HG02852 (cell line): Measurements from ENCODE around the gene ORMDL3.

ENCODE experiments used
- ATAC-seq: cut with Tn5 transposase; IDR thresholded peaks from one replicate; pipeline ENCODE4 v1.9.1; 2021; ENCODE audit warnings: mild to moderate bottlenecking, moderate library complexity; ENCODE audit not compliant: unreplicated experiment

ORMDL3 gene, protein sequence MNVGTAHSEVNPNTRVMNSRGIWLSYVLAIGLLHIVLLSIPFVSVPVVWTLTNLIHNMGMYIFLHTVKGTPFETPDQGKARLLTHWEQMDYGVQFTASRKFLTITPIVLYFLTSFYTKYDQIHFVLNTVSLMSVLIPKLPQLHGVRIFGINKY

DNA sequence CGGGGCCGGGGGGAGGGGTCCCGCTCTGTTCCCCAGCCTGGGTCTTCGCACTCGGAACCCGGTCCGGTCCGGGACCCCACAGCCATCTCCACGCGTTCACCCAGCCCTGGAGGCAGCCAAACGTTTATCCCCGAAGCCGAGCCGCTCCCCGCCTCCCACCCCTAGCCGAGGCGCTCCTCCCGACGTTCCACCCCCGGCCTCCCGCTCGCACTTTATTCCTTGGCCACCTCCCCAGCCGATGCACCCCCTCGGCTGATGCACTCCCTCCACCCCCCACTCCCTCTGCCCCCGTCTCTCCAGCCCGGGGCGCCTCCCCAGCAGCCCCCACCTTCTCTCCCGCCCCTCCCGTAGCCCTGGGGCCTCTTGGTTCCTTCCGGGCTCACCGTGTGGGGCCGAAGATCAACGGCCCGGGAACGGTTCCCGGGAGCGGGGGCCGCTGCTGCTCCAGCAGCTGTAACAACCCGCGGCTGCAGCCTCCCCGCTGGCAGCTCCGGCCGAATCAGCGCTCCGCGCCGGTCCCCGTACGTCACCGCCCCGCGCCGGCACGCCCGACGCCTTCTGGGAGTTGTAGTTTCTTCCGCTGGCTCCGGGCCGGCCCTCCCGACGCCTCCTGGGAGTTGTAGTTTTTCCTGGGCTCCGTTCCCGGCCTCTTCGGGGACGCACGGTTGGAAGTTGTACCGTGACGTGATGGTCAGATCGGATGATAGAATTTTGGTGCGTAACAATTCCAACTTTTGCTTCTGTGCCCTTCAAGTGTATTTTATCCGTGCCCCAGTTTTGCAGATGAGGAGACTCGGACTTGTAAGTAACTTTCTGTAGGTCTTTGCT is at the start of gene ORMDL3, which contains the start of gene LRRC3C:
ORMDL3 (minus strand) TSS at position 501 of the 828 bp plus-strand sequence. CDS start 3,398 bp downstream, outside the sequence.
LRRC3C (plus strand) TSS at position 632 of the 828 bp plus-strand sequence. CDS start 13,792 bp downstream, outside the sequence.
- ATAC-seq: peak; percentile 76

DNA sequence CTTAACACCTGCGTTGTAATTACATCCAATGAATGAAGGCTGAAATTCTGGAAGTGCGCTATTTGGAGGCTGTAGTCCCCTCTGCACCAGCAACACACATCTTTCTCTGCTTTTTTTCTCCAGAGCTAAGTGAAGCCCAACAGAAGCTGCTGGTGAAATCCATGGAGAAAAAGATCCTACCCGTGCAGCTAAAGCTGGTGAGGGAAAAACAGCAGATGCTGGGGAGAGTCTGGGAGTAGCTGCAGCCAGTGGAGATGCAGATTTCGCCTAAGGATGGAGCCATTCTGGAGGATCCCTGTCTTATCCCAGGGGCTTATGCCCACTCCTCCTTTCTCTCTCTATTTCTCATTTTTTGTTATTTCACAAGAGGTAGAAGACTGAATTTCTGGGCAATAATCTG is 48.4 kb upstream of the ORMDL3 start:
- no peak for ATAC-seq

DNA sequence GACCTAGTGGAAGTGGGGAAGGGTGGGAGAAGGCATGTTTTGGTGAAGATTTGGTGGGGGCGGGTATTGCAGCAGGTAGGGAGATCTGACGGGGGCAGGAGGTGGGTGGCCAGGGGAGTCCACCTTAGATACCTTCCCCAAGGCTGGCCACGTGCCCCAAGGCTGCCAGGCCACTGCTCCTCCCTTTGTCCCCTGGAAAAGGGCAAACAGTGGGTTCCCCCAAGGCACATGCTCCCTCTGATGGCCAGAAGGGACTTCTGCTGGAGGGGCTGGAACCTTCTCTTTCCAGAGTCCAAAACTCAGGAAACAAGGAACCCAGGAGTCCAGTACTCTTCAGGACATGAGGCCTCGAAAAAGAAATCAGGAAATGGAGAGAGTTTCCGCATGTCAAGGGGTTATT is 47.0 kb upstream of the ORMDL3 start:
- ATAC-seq: no peak

DNA sequence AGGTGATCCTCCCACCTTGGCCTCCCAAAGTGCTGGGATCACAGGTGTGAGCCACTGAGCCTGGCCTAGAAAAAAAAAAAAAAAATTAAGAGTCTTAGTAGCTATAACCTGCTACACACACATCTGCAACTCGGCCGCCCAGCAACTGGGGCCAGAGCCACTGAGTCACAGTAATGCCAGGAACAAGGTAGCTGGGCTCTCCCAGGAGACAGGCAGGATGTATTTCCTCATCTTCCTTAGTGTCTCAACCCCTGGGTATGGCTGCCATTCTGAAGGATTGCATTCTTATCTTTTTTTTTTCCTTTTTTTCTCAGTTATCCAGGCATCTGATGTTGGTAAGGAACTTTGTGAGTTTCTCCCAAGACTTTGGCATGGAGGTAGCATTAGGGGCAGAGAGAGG is 46.1 kb upstream of the ORMDL3 start:
- no peak for ATAC-seq

DNA sequence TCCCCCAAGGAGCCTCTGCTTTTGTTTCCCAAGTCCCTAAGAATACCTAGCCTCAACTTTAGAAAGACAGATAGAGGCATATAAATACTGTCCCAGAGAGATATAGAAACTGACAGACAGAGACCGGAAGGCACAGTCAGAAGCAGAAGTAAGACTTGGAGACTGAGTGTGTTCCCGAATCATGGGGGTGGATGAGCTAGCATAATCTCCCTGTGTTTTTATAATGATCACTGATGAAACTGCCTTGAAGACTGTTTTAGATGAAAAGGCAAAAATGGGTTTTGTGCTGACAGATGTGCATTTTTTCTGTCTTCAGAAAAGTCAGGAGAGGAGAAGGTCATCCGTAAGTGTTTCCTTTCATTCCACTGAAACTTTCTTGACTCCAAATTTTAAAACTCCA is 44.9 kb upstream of the ORMDL3 start:
- ATAC-seq: no peak

DNA sequence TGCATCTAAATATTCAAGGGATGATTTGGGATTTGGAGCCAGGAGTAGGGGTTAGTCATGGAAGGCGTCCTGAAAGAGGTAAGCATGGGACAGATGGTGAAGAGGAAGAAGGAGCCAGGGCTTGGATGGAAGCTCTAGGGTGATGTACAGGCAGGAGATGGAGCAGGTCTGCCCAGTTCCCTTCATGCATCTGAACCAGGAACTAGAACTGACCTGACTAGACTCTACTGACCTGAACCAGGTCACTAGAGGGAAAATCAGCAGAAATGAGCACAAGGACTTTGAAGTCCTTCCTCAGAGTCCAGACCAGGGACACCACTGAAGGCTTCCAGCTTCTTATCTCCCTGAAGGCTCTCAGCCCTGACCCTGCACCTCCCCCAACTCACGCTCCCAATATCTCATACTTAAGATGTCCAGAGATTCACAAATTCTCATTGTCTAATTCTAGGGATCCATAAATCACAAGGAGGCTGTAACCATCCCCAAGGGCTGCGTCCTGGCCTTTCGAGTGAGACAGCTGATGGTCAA is 43.7 kb upstream of the ORMDL3 start:
- ATAC-seq: no peak

DNA sequence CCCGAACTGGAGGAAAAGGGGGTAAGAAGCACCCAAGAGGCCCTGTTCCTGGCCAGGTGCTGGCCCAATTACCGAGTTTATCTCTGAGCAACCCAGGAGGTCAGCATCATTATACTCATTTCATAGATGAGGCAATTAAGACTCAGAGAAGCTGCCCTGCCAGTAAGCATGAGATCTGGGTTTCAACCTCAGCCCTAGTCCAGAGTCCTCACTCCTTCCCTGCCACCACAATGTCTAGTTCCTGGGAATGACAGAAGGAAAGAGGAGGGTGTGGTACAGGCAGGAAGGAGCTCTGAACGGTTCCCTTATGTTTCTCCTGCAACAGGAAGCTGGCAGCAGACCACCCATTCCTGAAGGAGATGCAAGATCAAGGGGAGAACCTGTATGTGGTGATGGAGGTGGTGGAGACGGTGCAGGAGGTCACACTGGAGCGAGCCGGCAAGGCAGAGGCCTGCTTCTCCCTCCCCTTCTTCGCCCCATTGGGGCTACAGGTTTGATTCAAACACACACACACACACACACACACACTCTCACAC is 42.8 kb upstream of the ORMDL3 start:
- no peak for ATAC-seq

DNA sequence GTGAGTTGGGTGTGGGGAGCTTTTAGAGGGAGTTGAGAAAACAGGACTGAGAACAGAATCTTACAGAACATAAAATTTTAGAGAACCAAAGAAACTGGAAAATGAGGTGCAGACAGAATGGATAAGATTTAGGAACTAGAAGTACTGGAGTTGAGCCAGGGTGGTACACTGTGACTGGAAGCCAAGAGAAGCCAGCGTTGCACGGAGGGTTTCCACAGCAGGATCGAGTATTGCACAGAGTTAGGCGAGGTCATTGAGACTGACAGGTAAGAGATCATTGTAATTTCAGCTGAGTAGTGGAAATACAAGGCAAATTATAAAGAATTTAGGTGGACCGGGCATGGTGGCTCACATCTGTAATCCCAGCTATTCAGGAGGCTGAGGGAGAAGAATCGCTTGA is 42.0 kb upstream of the ORMDL3 start:
- ATAC-seq: no peak

DNA sequence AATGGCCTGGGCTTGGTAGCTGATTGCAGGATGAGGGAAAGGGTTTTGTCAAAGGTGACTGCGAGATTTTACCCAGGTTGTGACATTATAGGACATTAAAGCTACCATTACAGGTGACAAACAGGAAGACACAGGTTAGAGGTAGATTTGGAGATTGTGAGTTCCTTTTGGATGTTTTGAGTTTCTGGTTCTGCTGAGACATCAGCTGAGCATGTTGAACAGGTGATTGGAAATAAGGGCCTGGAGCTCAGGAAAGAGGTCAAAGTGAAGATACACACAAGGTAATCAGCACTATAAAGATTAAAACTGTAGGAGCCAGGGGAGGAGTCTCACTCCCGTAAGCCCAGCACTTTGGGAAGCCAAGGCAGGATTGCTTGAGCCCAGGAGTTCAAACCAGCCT is 41.4 kb upstream of the ORMDL3 start:
- ATAC-seq: no peak

DNA sequence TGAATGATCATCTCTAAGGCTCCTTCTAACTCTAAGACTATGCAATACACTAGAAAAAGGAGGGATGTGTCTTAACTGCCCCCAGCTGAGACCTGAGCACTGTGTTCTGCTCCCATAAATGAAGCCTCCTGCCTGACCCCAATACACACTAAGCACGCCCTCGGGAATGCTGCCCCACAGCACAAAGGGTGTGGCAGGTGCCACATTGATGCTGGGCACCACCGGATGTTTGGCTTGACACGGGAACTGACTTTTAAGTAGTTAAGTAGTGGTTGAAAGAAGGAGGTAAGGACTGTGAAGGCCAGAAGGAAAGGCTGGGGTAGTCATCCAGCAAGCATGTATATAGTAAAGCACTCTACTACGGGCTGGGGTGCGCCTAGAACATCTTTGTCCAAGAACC is 39.4 kb upstream of the ORMDL3 start:
- no peak for ATAC-seq

DNA sequence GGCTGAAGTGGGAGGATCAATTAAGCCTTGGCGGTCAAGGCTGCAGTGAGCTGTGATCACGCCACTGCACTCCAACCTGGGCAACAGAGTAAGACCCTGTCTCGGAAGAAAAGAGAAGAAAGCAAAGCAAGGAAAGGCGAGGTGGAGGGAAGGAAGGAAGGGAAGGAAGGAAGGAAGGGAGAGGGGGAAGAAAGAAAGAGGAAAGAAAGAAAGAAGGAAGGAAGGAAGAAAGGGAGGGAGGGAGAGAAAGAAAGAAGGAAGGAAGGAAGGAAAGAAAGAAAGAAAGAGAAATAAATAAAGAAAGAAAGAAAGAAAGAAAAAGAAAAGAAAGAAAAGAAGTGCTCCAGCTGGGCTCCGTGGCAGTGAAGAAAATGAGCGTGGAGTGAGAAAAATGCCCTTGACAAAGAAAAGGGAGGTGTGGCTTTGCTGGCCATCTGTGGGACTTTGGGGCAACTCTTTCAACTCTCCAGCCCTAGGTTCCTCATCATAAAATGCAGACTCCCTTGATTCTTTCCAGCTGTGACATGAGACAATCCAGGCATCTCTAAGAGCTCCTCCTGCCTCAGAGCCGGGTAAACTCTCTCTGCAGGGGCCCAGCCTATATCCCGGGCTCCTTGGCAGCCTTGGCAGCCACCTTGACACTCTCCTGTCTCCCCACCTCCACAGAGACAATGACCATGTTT is 37.8 kb upstream of the ORMDL3 start:
- no peak for ATAC-seq

DNA sequence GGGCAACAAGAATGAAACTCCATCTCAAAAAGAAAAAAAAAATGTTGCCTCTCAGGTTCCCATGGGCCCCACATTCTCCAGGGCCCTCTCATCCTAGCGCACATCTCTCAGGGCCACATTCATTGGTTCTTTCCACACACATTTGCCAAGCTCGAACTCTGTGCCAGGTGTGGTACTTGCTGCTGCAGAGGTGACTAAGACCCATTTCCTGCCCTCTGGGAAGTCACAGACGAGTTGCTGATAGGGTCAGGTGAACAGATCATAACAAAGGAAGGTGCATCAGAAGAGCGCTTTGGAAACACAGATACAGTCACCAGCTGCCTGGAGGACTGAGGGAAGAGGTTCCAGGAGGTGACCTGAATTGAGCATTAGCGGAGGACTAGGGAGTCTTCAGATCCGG is 36.4 kb upstream of the ORMDL3 start:
- ATAC-seq: no peak

DNA sequence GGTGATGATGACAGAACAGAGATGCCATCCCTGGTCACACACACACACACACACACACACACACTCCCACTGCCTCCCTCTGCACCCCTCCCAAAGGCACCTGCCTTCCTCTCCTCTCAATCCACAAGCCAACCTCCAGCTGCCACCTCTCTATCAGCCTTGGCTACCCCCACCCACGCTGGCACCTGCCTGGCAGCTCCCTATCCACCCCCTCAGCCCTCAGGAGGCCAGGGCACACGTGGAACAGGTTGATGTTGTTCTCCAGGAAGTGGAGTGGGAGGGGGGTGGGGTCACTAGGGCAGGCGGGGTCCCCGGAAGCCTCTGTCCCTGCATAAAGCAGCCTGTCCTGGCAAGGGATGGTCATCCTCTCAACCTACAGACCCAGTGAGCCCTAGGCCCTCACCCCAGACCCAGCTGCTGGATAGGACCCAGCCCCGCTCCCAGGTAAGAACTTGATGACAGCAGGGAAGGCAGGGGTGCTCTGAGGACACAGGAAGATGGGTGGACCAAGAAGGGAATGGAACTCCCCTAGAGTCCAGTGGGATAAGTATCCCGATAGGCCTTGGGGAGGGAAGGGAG is 35.3 kb upstream of the ORMDL3 start, which contains the start of gene GSDMA:
GSDMA (plus strand) TSS at position 363 of the 579 bp plus-strand sequence. CDS start 2,684 bp downstream, outside the sequence.
- no peak for ATAC-seq

DNA sequence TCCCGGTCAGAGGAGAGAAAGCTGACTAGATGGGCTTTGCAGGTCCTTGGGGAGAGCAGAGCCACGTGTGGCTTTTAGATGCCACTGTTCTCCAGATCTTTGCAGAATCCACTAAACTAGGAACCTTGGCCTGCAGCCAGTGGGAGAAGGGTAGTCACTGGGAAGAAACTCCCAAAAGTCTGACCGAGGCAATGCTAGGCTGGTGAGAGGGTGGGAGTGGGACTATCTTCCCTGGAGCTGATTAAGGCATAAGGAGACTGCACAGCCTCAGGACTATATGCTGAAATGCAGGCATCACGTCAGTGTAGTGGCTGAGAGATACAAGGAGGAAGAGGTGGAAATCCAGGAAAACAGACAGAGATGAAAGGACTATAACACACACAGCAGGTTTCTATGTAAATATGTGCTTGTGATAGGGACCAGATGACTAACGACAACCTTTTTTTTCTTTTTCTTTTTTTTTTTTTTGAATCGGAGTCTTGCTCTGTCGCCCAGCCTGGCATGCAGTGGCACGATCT is 33.2 kb upstream of the ORMDL3 start:
- ATAC-seq: no peak

DNA sequence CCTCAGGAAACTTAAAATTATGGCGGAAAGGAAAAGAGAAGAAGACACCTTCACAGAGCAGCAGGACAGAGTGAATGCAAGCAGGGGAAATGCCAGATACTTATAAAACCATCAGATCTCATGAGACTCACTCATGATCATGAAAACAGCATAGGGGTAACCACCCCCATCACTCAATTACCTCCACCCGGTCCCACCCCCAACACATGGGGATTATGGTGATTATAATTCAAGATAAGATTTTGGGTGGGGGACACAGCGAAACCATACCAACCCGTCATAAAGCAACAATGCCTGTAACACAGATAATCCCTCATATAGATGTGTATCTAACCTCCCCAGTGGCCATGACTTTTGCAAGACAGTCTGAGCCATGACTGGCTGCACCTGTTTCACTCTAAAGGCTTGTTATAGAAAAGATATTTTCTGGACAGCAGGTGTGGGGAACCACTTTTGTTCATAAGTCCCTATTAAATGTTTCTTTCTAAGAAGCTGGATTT is 28.4 kb upstream of the ORMDL3 start:
- ATAC-seq: no peak

DNA sequence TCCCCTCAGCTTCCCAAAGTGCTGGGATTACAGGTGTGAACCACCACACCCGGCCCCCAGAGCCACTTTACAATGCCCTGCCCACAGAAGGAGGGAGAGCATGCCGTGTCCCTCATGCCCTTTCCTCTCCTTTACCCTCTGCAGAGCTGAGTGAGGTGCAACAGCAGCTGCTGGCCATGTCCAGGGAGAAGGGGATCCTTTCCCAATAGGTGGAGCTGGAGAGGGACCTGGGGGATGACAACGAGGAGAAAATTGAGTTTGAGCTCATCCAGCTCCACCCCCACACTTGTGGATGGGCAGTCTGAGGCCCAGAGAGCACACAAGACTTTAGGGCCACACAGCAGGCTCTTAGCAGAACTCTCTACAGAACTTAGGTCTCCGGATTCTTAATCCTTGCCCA is 27.5 kb upstream of the ORMDL3 start:
- ATAC-seq: no peak

DNA sequence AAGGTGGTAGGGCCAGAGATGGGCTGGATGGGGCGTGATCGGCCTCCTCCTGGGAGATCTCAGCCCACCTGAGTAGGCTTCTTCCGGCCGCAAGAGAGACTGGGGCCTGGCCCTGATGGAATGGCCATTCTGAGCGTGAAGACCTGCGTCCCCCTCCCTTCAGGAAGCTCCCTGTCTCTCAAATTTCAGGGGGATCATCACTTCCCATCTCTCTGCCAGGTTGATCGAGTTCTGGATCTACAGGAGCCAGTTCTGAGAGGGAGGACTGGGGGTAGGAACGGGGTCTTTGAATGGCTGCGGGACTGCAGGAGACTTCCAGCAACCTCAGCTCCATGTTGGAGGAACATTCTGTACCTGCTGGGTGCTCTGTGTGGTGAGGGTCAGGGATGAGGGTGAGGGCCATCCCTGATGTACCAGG is 26.1 kb upstream of the ORMDL3 start:
- ATAC-seq: no peak

DNA sequence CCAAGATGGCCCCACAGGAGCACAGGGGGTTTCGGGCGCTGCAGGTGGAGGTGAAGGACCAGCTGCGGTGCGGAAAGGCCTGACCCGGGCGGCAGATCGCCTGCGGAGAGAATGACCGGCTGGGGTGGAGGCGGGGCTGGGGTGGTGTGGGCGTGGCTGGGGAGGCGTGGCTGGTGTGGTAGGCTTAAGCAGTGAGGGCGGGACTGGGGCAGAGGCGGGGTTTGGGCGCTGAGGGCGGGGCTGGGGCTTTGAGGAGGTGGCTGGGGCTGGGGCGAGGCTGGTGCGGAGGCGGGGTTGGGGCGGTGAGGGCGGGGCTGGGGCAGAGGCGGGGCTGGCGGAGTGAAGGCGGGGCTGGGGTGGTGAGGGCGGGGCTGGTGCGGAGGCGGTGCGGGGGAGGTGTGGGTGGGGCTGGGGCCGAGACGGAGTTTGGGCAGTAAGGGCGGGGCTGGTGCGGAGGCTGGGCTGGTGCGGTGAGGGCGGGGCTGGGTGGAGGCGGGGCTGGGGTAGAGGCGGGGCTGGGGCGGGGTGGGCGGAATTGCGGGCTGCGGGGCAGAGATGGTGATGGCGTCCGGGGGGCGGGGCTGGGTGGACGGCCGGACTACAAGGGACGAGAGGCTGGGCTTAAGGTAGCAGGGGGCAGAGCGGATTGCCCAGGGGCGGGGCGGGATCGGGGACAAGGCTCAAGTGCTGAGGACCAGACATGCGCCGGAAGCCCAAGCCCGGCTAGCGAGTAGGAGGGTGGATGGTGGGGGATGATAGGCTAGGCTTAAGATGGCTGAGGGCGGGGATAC is 25.5 kb upstream of the ORMDL3 start:
- ATAC-seq: peak; percentile 66

DNA sequence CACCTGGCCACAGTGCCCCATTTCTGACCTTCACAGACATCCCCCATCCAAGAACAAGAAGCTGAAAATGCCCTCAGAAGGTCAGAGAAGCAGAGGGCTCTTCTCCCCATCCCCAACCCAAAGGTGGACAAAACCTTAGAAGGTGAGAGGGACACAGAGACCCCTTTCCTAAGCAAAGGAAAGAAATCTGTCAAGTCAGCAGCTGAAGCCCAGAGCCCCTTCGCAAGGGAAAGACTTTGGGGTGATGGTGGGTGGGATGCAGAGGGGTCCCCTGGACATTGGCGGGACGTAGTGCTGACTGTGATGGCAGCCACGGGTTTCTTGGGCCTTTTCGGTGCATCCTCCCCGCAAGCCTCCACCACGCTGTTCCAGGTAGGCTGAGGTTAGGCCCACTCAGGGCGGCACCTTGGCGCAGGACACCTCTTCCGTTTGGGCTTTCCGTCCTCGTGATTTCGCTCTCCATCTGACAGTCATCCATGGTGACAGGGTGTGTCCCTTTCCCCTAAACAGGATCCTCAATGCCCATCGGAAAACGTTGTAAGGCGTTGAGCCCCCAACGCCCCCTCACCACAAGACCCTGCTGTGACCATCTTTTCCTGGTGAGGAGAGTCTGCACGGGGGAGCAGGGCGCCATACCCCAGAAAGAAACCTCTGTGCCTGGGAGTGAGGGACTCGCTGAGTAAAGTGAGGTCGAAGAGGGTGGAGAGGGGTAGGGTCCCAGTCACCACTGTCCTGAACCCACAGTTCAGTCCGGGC is 24.7 kb upstream of the ORMDL3 start:
- ATAC-seq: no peak
